Stomach smooth muscle (tissue), 2 donors: ENCODE measurements around the gene TNNI3K.
A peak's percentile ranks its signal among the peaks of the same experiment; 100 is the strongest.

Experiments
- H3K27ac ChIP-seq: one replicate; pipeline ENCODE4 v1.7.0; 2013; ENCODE audit warnings: mild to moderate bottlenecking, low read length, inconsistent platforms
- H3K27me3 ChIP-seq, 2 donors: one replicate each; pipeline ENCODE4 v1.7.0; 2013; ENCODE audit warnings: low read length in 2 of 2; ENCODE audit not compliant: insufficient read depth in 2 of 2, control insufficient read depth in 1 of 2
- H3K36me3 ChIP-seq, 2 donors: one replicate each; pipeline ENCODE4 v1.7.0; 2013; ENCODE audit warnings: low read length in 2 of 2; ENCODE audit not compliant: control insufficient read depth in 2 of 2, insufficient read depth in 2 of 2
- H3K4me1 ChIP-seq: one replicate; pipeline ENCODE4 v1.7.0; 2013; ENCODE audit warnings: low read length; ENCODE audit not compliant: control insufficient read depth, insufficient read depth
- H3K4me3 ChIP-seq, 2 donors: one replicate each; pipeline ENCODE4 v1.7.0; 2013; ENCODE audit warnings: low read length in 2 of 2
- H3K9ac ChIP-seq, 2 donors: one replicate each; pipeline ENCODE4 v1.7.0; 2013; ENCODE audit warnings: low read length in 2 of 2, mild to moderate bottlenecking in 1 of 2
- H3K9me3 ChIP-seq, 2 donors: one replicate each; pipeline ENCODE4 v1.7.0; 2013; ENCODE audit warnings: low read length in 2 of 2; ENCODE audit not compliant: control insufficient read depth in 2 of 2
- donor health status: healthy.
- donor health status: Pancreatic carcinoma.

Gene TNNI3K

DNA sequence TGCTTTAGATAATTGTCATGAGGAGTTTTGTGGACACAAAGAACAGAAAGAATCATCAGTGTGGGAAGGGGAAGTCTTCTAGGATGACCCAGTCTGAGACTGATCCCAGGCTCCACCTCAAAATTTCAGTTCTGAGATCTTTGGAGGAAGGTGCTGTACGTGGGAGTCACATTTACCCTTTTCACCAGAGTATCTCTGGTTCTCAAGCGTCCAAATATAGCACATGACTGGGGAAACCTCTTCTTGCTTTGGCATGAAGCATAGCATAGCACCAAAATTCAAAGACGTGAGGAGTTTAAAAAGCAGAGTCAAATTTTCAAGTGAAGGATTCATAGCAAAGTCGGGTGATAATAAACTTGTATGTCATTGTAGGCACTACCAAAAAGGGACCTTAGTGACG is 180.7 kb downstream of the TNNI3K start:
- Histone ChIP-seq H3K27me3 (no peaks in the 10 kb centered on the region), H3K9ac (no peak overlapping the region), H3K27ac (no peak overlapping the region), H3K36me3 (no peaks in the 10 kb centered on the region), H3K4me1 (no peaks in the 10 kb centered on the region), H3K4me3 (no peak overlapping the region), H3K9me3 (no peaks in the 10 kb centered on the region)

- no peaks in the 10 kb centered on the region for H3K27me3 ChIP-seq
- H3K9me3 ChIP-seq = no peaks in the 10 kb centered on the region
- H3K4me3 ChIP-seq = no peak overlapping the region
- no peak overlapping the region for H3K9ac ChIP-seq
- no peaks in the 10 kb centered on the region for H3K4me1 ChIP-seq
- H3K36me3 ChIP-seq = no peaks in the 10 kb centered on the region
- H3K27ac ChIP-seq = no peak overlapping the region
Observed at GRCh38 chr1:74419611-74420010, 184.4 kb downstream of the TNNI3K start.

DNA sequence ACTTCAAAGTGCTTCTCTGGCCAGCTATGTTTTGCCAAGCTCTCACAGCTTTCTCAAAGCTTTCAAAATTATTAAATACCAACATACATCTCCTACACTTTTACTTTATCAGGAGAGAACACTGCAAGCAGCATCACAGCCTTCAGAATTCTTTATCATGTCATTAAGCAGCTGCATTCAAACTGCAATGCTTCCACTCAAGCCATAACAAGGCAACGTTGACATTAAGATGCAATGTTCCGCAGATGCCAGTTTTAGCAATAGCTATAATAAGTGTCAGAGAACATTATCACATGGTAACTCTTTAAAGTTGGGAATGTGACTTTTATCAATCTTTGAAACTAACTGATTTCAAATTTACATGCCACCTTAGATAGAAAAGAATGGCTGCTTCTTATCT is 185.3 kb downstream of the TNNI3K start:
- no peak overlapping the region for H3K27ac ChIP-seq
- no peaks in the 10 kb centered on the region for H3K9me3 ChIP-seq
- no peaks in the 10 kb centered on the region for H3K27me3 ChIP-seq
- H3K36me3 ChIP-seq = no peaks in the 10 kb centered on the region
- no peak overlapping the region for H3K4me3 ChIP-seq
- H3K4me1 ChIP-seq = no peaks in the 10 kb centered on the region
- H3K9ac ChIP-seq = no peak overlapping the region

- Histone ChIP-seq H3K4me3 (no peak overlapping the region), H3K36me3 (no peaks in the 10 kb centered on the region), H3K4me1 (no peaks in the 10 kb centered on the region), H3K9ac (no peak overlapping the region), H3K27ac (no peak overlapping the region), H3K9me3 (no peaks in the 10 kb centered on the region), H3K27me3 (no peaks in the 10 kb centered on the region)
Observed at GRCh38 chr1:74422421-74423292, 187.5 kb downstream of the TNNI3K start.

DNA sequence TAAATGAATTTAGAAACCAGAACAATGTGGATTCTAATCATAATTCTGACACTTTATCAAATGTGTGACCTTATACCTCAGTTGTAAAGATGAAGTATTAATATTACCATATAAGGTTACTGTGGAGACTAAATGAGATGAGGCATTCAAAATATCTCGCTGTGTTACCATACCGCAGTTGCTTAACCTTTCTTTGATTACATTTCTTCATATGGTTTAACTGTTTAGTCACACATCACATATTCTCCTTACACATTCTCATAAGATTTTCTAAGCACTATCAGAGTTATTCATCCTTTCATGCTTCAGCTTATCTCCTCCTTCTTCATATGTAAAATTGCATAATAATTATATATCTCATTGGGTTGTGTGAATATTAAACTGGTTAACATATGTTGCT is 188.3 kb downstream of the TNNI3K start:
- Histone ChIP-seq H3K4me3 (no peak overlapping the region), H3K9me3 (no peaks in the 10 kb centered on the region), H3K36me3 (no peaks in the 10 kb centered on the region), H3K9ac (no peak overlapping the region), H3K27me3 (no peaks in the 10 kb centered on the region), H3K4me1 (no peaks in the 10 kb centered on the region), H3K27ac (no peak overlapping the region)

GRCh38 chr1:74425676-74426075 is 190.5 kb downstream of the TNNI3K start:
- H3K9ac ChIP-seq = no peak overlapping the region
- no peaks in the 10 kb centered on the region for H3K36me3 ChIP-seq
- H3K27me3 ChIP-seq = no peaks in the 10 kb centered on the region
- peak overlapping the region; percentile 13 to 16 for H3K4me3 ChIP-seq
- H3K27ac ChIP-seq = no peak overlapping the region
- no peaks in the 10 kb centered on the region for H3K4me1 ChIP-seq
- H3K9me3 ChIP-seq = no peaks in the 10 kb centered on the region

GRCh38 chr1:74426208-74426937 is 191.2 kb downstream of the TNNI3K start:
- Histone ChIP-seq H3K9me3 (no peaks in the 10 kb centered on the region), H3K9ac (peak overlapping the region in 1 of 2 donors; percentile 28), H3K36me3 (no peaks in the 10 kb centered on the region), H3K27ac (peak overlapping the region; percentile 6), H3K4me1 (no peaks in the 10 kb centered on the region), H3K27me3 (no peaks in the 10 kb centered on the region), H3K4me3 (peak overlapping the region; percentile 13 to 16)

DNA sequence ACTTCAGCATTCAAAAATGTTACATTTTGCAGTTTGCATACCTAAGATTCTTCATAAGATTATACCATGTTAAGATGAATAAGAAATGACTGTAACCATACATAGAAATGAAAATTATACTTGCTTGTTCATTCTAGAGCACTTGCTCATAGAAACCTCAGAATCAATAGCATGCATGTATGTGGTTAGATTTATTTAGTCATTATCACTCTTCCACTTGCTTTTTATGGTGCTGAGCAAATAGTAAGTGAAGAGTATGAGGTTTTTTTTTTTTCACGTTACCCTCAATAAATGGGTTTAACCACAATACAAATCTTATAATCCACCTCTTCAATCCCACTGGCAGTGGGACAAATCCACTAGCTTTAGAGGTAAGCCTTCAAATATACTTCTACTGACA is 192.5 kb downstream of the TNNI3K start:
- Histone ChIP-seq H3K4me1 (no peaks in the 10 kb centered on the region), H3K4me3 (no peak overlapping the region), H3K27me3 (no peaks in the 10 kb centered on the region), H3K27ac (no peak overlapping the region), H3K9ac (no peak overlapping the region), H3K36me3 (no peaks in the 10 kb centered on the region), H3K9me3 (no peaks in the 10 kb centered on the region)

DNA sequence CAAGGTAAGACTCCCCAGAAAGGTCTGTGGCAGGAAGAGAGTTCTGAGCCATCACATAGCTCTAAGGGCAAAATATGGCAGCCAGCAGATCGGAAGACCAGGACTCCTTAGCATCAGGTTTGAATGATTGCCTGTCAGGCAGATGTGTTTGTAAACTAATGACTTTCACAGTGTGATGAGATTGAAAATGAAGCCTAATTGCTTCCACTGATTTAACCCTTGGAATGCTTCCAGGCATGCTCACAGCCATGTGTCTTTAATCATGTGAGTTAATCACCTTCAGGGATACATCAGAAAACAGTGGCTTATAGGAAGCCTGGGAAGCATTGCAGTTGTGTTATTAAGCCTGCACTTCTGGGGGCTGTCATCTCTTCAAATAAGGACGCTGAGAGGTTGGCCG is 194.4 kb downstream of the TNNI3K start:
- Histone ChIP-seq H3K27me3 (no peaks in the 10 kb centered on the region), H3K9me3 (no peaks in the 10 kb centered on the region), H3K27ac (no peak overlapping the region), H3K4me3 (no peak overlapping the region), H3K36me3 (no peaks in the 10 kb centered on the region), H3K9ac (no peak overlapping the region), H3K4me1 (no peaks in the 10 kb centered on the region)

- Histone ChIP-seq H3K4me1 (no peaks in the 10 kb centered on the region), H3K4me3 (no peak overlapping the region), H3K27me3 (no peaks in the 10 kb centered on the region), H3K9ac (no peak overlapping the region), H3K27ac (no peak overlapping the region), H3K36me3 (no peaks in the 10 kb centered on the region), H3K9me3 (no peaks in the 10 kb centered on the region)
Observed at GRCh38 chr1:74430342-74430934, 195.3 kb downstream of the TNNI3K start.
